OCI-M2 (cell line): ENCODE data around the gene SPATA21.

ENCODE experiments used
- DNase-seq: peaks from one replicate; lab custom pipeline; 2025; ENCODE audit not compliant: unreplicated experiment; lab: John Stamatoyannopoulos, UW

The SPATA21 gene

DNA sequence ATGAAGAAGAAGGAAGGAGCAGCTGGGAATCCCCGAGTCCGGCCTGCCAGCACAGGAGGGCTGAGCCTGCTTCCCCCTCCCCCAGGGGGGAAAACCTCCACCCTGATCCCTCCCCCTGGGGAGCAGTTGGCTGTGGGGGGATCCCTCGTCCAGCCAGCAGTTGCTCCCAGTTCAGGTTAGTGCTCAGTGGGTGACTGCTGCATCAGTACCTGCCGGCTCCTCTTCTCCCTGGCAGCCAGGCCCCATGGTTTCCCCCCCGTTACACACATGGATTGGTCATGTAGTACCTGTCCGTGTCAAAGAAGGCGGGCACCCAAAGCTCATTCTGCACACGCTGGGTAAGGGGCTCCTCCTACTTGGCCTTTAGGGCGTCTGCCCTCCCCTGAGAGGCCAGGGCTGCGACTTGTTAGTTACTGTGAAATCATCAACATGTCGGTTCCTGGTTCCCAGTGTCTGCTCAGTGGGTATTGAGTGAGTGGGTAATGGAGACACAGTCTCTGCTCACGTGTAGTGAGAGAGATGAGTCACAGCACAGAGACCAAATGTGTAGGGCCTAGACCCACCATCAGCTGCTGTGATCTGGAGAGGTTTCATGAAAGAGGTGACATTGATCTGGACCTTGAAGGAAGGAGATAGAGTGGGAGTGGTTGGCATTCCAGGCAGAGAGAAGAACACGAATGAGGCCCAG, 14.8 kb upstream of the SPATA21 start:
- no peak for DNase-seq

GRCh38 chr1:16450863-16451481, 13.7 kb upstream of the SPATA21 start:
- no peak for DNase-seq

DNA sequence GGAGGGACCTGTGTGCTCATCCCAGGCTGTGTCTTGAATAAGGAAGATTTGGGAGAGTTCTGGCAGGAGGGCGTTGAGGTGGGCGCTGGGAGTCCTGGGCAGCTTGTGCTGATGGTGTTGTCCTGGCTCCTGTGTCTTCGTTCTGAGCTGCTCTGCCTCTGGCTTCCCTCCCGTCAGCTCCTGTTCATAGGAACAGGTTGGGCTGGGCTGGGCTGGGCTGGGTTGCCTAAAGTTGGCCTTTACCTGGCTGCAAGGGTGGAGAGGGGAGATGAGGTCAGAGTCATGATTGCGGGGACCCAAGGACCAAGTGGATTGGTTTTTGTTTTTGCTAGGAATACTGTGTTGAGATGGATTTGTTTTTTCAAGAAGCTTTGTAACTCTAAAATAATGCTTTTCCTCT, 12.4 kb upstream of the SPATA21 start:
- DNase-seq = no peak

DNA sequence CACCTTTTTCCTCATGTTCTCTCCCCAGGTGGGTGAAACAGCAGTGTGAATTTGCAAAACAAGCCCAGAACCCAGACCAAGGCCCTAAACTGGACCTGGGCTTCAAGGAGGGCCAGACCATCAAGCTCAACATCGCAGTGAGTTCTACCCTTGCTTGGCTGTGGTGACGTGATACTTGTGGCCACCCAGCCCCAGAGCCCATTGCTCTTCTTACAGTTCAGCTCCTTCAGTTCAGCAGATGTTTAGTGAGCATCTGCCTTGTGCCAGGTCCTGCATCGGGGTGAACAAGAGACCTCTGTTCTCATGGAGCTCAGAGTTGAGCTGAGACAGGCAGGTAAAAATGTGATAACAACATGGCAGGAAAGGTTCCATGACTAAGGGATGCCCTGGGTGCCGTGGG, 11.8 kb upstream of the SPATA21 start:
- DNase-seq = no peak

DNA sequence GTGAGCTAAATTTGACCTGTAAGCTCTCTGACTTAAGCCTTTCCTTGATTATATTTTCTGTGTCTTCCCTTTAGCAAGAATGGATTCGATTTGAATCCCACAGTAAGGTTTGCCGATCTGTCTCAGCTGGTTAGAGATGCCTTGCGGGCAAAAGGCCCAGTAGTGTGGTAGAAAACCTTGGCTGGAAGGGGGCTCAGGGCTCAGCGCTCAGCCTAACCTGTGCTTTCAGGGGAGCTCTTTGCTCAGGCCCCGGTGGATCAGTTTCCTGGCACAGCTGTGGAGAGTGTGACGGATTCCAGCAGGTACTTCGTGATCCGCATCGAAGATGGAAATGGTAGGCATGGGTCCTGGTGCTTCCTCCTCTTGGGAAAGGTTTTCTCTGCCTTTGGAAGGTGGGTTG, 10.4 kb upstream of the SPATA21 start:
- no peak for DNase-seq

DNA sequence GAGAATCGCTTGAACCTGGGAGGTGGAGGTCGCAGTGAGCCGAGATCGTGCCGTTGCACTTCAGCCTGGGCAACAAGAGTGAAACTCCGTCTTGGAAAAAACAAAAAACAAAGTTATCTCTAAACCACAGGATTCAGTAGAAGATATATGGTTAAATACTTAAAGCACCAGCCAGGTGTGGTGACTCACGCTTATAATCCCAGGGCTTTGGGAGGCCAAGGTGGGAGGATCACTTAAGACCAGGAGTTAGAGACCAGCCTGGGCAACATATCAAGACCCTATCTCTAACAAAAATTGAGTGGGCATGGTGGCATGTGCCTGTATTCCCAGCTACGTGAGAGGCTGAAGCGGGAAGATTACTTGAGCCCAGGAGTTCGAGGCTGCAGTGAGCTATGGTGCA, 8.9 kb upstream of the SPATA21 start:
- no peak for DNase-seq

DNA sequence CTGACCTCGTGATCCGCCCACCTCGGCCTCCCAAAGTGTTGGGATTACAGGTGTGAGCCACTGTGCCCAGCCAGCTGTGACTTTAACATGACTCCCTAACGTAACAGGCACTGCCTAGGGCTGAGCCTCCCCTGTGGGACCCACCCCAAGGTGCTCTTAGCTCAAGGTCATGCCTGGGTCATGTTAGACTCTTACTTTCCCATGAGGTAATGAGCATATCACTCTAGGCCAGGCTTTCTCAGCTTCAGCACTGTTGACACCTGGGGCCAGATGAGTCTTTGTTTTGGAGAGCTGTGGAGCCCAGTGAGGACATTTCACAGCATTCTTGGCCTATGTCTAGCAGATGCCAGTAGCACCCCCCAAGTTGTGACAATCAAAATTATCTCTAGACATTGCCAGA, 7.8 kb upstream of the SPATA21 start:
- no peak for DNase-seq

GRCh38 chr1:16443975-16444770, 6.9 kb upstream of the SPATA21 start:
- DNase-seq = no peak

GRCh38 chr1:16442941-16443340, 5.7 kb upstream of the SPATA21 start:
- DNase-seq = no peak

DNA sequence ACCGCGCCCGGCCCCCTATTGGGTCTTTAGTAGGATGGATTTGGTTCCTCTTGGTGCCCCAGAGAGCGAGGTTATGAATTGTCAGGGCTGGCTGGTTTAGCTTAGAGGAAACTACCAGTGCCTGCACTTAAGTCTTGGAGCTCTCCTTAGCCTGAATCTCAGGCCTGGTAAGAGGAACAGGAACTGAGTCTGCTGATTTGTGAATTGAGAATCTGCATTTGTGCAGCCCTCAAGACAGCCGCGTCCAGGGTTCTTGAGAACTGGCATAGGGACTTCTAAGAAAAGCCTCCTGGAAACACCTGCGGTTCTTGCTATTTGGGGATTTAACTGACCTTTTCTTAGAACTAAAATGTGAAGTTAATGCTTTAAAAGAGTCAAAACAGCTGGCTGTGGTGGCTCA, 5.0 kb upstream of the SPATA21 start:
- no peak for DNase-seq

DNA sequence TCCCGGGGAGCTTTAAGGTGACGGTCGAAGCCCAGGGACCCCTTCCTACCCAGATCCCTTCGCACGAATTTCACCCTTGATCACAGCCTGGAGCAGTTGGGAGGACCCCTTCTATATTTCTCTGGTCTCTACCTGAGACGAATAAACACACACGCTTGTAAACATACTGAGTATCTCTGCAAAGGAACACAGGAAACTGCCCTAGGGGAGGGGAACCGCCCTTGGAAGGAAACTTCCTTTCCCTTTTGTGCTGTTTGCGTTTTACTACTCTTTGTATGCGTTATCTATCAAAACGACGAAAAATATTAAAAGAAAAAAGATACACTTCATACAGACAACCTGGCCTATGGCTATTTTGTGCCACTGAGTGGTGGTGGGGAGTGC, 4.0 kb upstream of the SPATA21 start:
- DNase-seq = no peak

DNA sequence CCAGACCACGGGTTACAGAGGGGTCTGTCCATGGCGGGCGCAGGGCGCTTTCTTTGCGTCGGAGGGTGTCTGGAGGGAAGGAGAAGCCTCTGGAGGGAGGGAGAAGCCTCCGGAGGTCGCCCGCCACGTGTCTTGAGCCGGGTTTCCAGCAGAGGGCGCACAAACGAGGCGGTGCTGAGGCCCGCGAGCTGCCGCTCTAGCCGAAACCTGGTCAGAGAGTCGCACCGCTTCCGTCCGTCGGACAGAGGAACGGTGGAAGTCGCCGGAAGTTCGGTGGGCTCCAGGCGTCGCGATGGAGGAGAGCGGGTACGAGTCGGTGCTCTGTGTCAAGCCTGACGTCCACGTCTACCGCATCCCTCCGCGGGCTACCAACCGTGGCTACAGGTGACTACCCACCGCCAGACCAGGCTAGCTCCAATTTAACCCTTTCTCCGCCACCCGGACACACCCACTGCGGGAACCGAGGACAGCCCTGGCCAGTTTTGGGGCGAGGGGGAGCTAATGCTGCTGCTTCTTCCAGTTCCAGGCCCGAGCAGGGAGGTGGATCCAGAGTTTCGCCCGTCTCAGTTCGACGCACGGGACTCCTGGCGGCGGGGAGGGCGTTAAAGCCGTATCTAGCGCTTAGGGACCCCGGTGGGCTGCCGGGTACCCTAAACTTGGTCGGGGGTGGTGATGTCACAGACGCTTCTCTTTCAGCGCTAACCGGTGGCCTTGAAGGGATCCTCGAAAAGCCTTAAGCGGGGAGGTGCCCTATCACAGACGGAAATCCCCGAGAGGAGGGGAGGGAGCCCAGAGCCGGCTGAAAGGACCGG, 3.5 kb upstream of the SPATA21 start, which contains the start of gene NECAP2:
TSS of gene NECAP2 (plus strand) at position 255 of the 812 bp plus-strand sequence. CDS start at position 293, 38 bp downstream.
- DNase-seq = peak; percentile 69

GRCh38 chr1:16440131-16440469, 2.9 kb upstream of the SPATA21 start:
- DNase-seq = peak; percentile 69

- DNase-seq = no peak
These were observed 1.7 kb upstream of the SPATA21 start for GRCh38 chr1:16438924-16439323.

GRCh38 chr1:16438516-16438915, 1.3 kb upstream of the SPATA21 start:
- no peak for DNase-seq

DNA sequence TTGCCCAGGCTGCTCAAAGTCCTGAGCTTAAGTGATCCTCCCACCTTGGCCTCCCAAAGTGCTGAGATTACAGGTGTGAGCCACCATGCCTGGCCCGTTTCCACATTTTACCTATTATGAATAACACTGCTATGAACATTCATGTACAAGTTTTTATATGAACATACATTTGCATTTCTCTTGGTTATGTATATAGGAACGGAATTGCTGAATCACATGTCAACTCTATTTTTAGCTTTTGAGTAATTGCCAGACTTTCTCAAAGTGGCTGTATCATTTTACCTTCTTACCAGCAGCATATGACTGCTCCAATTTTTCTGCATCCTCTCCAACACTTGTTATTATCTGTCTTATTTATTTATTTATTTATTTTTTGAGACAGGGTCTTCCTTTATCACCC, 2.7 kb downstream of the SPATA21 start:
- no peak for DNase-seq

GRCh38 chr1:16434007-16434406, 3.2 kb downstream of the SPATA21 start:
- no peak for DNase-seq

GRCh38 chr1:16433030-16433429, 4.2 kb downstream of the SPATA21 start:
- no peak for DNase-seq

DNA sequence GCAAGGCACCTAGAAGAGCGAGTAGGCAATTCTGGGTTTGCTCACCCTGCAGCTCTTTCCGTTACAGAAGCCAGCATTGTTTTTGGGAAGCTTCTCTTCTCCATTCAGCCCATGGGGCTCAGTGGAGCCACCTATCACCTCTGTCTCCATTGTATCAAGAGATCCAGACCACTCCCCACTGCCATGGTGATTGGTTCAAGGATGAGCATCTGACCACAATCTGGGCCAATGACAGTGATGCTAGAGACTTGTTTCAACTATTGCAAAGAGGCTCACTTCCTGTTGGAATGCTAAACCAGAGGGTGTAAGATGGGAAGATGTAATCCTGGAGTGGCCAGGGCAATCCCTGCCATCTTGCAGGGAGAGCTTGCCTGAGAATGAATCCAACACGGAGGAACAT, 6.6 kb downstream of the SPATA21 start:
- DNase-seq = no peak

- DNase-seq = no peak
These were observed 11.8 kb downstream of the SPATA21 start for GRCh38 chr1:16425125-16426025.
